GM19023 (cell line): ENCODE measurements around the gene JAZF1.

ENCODE experiments used
- ATAC-seq: cut with Tn5 transposase; IDR thresholded peaks from one replicate; pipeline ENCODE4 v1.9.1; 2021; ENCODE audit warnings: mild to moderate bottlenecking, moderate library complexity; ENCODE audit not compliant: unreplicated experiment

The JAZF1 gene

DNA sequence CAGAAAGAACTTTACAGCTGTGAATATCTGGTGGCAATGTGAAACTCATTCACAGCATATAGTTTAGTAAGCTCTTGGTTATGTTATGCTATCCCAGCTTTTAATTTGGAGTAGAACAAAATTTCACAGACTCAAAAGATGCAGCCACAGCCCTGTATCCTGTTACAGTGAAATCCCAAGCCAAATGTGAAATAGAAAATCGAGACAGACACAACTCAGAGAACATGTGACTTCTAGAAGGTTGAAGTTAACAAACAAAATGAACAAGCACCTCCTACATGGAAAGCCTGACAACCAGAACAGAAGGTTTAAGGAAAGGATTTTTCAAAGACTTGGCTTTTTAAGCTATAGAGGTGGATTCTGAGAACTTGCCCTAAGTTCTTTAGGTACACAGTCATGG, 39.6 kb downstream of the JAZF1 start:
- ATAC-seq = no peak

DNA sequence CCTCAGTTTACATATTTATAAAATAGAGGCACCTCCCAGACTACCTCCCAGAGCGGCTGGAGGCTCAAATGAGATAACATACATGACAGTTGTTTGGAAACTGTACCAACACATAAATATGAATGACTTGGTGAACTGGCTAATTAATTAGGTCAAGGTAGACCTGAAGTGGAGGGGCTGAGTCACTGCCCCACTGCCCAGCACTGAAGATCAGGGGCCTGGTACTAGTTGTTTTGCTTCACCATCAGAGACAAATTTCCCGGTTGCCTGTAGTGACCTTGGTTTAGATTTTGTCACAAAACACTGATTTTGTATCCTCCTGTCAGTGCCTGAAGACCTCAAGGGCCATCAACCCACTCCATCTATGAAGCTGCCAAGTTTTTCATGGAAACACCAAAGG, 41.8 kb downstream of the JAZF1 start:
- ATAC-seq = no peak

DNA sequence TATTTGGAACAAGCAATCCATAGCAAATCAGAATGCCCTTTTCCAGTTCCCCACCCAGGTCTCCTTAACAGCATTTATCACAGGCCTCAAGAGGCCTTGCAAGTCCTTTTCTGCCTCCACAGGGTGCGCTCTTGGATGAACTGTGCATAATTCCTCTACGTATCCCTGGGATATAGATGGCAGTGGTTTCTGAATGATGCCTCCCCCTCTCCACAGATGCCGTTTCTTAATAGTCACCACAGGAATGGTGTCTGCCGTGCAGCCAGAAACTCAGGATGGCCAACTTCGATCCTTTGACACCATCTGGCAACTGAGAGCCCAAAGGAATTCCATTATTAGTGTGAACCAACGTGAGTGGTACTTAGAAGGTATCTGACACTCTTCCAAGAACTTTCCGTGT, 43.1 kb downstream of the JAZF1 start:
- ATAC-seq = no peak

DNA sequence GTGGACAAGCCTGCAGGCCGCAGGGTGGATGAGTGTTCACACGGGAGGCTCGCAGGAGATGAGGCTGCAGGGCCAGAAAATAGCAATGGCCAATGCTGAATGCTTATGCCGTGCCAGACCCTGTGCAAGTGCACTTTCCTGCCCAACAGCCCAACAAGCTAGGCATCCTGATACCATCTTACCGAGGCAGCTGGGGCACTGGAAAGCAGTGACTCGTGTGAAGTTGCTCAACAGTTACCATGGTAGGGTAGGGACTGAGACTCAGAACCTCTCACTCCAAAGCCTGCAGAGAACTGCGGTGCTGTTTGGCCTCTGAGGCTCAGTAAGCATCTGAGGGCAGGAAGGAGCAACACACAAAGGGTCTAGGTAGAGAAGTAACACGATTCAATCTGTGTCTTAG, 43.7 kb downstream of the JAZF1 start:
- ATAC-seq = no peak

DNA sequence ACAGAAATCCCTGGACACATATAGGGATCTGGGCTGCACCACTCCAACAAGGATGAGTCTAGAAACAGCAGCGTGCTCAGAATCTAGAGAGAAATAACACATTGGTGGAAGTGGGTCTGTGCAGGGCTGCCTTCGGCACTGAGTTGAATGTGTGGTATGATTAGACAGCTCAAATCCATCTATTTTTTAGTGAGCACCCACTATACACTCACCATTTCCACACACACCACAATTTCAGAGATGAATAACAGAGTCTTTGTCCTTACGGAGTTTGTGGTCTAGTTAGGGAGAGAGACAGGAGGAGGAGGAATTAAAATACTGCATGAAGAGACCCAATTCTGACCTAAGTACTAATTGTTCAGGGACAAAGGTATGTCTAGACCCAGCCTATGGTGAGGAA, 44.2 kb downstream of the JAZF1 start:
- no peak for ATAC-seq

DNA sequence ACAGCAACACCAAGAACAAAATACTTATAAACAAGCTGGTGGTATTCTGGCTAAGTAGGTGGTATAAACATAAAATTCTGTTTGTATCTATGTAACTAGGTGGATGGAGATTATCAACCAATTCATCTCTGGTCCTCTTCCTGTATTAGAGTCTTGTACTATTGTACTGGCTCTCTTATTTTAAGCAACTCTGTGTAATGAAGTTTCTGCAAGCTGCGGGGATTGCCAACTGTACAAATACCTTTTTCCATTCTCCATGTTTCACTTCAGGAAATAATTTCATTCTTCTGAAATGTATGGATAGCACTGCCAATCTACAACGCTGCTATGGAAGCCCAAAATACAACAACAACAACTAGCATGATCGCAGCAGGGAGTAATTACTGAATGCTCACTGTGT, 44.8 kb downstream of the JAZF1 start:
- ATAC-seq = no peak

DNA sequence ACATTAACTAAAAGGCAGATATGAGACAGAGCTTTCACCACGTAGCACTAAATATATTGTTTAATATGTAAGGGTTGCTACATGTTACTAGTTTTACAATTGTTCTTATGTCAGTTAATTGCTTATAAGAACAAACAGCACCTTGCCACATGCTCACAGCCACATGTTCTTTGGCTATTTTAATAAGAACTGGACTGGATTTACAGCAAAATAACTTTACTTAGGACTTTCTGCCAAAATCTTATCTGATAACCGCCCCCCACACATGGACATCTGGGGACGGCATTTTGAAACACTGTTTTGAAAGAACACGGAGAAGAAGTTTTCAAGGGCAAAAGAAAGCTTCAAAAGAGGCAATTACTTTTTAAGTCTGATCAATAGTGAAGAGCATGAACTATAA, 45.3 kb downstream of the JAZF1 start:
- no peak for ATAC-seq

DNA sequence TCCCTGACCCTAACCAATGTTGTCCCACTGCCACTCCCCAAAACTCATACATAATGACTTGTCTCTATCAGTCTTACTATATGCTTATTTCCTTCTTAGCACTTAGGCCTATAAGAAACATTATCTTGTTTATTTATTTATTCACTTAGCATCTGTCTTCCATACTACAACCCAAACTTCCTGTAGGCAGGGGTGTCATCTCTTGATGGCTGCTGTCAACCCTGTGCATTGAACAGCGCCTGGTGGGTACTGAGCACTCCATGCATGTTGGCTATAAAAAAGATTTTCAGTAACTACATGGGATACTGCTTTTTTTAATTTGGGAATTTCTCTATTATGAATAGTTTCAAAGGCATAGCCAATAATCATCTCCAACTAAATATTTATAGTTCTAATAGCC, 46.7 kb downstream of the JAZF1 start:
- ATAC-seq = no peak

DNA sequence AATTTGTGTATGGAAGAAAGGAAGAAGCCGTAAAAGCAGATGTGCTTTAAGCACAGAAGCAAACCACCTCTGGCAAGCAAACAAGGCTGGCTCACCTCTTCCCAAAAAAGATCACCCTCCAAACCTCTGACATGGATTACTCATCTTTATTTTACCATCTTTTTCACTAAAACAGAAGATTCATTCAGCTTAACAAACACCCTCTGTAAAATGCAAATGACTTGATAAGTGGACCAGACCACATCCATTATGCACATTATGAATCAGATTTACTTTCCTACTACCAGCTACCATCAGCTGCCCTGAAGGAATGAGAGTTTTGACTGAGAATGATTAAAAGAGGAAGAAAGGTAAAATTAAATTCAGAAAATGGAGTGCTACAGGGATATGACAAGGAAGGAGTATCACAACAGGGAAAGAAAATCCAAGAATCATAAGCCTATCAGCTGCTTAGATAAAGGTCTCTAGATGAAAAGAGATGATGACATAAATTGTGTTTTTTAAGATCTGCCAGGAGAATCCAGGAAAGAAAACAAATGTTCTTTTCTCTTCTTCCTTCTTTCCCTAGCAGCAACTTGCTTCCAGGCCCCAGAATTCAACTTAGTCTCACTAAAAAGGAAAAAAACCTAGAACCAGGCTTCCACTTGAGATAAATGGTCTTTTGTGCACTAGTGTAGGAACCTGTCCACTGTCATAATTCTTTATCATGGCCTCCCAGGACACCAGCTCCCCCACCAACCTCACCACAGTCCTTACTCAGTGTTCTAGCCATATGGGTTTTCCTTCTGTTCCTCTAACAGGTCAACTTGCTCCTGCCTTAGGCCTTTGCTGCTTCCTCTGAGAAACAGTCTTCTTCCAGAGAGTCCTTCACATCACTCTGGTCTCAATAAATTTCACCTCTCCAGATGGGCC, 47.4 kb downstream of the JAZF1 start:
- ATAC-seq = no peak

DNA sequence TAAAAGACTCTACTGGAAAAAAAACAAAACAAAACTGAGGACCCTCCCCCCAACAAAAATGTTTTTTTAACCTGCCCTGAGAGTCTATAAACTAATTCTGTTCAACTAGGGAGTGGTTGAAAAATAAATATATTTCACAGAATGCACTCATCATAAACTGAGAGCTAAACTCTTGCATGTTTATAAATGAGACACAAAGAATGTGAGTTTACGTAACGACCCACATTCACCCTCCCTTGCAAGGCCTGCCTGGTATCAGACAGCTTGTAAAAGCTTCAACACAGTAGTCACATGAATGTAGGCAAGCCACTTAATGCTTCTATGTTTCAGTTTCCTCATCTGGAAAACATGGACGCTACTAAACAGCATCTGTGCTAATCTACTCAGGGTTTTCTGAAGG, 50.3 kb downstream of the JAZF1 start:
- ATAC-seq = no peak

DNA sequence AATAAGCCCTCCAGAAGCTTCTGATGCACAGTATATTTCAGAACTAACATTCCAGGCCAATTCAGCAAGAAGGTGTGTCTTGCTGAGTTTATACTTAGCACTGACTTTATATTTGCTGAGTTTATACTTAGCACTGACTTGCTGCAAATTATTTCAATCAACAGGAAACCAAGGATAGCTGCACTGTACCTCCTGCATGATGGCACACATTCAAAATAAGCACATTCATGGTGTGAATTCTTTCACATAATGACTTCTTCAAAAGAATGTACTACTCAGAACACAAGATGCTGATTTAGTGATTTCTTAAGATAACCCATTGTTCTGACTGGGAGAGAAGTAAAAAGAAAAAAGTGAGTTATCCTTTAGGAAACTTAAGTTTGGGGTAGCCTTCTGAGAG, 52.0 kb downstream of the JAZF1 start:
- no peak for ATAC-seq

DNA sequence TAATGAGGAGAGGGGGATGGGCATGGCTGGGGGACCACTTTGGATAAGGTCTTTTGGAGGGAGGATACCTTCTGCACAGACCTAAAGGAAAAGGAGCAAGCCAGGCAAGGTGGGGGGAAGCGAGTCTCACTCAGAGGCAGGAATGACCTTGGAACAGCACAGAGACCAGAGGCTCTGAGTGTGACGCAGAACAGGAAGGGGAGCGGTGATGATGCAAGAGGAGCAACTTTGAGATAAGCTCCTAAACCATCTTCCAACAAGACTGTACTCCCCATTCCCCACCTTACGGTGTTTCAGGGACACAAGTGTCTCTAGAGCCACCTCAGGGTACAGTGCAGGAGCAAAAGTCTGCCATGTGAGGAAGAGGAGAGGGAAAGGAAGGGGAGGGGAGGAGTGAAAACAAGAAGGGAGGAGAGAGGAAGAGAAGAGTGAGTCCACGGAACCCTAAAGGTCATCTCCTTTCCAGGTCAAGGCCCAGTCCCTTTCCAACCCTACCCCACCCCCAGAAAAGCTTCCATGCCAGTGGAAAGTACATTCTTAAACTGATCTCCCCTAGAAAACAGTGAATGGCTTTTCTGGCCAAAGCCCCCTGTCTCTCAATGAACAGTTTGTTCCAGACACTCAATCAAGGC, 54.1 kb downstream of the JAZF1 start:
- ATAC-seq = no peak

DNA sequence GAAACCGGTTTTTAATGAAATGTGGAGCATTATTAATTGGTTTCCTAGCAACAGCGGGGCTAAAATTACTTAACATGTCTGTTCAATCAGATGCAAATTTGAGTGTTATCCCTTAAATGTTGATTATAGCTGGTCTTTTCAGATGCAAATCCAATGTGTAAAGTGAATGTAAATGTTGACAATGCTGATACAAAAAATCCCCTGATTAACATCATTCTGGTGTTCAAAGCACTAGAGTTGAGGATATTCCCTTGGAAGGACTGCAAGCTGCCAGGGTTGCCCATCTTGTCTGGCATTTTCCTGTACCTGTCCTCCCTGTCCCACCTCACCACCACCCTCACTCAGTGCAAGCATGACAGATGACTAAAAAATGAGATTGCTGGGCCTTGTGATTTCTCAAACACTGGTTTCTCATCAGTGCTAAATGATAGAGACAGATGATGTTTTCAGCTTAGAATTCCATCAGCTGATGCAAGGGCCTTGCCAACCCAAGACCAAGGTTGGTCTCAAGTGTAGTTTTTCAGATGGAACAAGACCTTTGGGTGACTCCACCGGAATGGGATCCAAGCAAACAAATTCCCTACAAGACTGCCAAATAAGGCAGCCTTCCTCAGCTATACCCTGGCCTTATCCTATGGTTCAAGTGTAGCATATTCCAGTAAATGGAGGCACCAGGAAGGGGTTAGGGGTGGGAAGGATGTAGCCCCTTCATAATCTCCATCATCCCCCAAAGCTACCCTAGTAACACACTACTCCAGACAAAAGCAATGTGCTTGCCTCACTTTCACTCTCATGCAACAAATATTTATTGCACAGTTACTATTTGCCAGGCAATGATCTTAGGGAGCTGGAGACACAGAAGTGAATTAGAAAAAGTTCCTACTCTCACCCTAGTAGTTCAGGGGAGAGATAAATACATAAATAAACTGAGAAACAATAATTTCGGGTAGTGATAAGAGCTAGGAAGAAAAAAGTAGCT, 54.9 kb downstream of the JAZF1 start:
- ATAC-seq = no peak

DNA sequence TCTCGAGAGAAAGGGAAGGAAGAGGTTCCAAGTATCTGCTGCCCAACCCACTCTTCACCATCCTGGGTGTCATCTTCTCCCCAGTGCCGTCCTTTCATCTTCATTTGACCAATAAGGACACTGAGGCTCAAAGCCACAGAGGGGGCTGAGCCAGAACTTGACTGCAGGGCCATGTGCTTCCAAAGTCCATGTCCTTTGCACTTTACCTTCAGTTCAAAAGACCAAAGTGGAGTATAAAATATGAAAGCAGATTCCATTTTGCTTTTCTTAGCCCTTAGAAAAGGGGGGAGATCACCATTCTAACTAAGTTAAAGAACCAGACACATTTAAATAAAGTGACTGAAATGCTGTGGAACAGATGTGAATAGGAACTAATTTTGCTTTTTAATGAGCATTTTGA, 56.2 kb downstream of the JAZF1 start:
- ATAC-seq = no peak

DNA sequence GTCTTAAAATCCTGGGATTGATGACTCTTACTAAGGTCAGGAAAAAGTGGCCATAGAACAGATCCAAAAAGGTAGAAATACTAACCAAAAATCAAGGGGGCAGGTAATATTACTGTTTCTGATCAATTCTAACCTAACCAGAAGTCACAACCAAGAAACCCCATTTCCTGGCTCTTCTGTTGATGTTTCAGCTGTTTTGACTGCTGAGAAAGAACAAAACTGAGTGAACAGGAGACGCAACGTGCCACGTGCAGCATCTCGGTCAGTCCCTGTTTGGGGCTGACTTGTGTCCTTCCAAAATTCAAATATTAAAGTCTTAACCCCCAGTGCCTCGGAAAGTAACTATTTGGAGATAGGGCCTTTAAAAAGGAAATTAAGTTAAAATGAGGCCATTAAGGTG, 56.8 kb downstream of the JAZF1 start:
- ATAC-seq = no peak

DNA sequence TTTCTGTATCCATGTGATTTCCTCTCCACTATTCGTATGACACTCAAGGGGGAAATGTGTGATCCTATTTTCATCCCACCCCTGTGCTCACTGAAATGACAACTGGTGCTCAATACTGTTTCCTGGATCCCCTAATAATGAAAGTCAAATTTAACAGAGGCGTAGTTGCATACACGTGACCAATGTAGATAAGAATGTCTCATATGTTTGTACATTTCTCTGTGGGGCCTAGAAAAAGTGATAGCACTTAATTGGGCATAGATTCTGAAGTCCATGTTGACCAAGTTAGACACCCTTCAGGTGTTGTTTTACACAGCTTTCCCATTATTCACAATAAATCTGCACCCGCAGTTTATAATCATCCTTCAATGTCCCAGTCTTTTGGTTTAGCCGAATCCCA, 59.1 kb downstream of the JAZF1 start:
- ATAC-seq = no peak

DNA sequence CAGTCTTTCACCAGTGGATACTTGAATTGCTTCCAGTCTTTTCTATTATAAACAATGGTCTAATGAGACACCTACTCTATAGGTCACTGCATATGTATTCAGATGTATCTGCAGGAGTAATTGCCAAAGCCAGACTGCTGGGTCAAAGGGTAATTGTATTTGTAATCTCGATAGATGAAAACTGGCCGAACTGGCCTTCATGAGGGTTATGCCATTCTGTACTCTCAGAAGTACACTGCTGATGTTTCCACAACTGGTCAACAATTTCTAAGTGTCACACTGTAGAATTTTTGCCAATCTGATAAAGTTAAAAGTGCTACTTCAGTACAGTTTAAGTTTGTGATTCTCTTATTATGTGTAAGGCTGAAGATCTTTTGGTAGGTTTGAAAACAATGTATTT, 64.6 kb downstream of the JAZF1 start:
- ATAC-seq = no peak

DNA sequence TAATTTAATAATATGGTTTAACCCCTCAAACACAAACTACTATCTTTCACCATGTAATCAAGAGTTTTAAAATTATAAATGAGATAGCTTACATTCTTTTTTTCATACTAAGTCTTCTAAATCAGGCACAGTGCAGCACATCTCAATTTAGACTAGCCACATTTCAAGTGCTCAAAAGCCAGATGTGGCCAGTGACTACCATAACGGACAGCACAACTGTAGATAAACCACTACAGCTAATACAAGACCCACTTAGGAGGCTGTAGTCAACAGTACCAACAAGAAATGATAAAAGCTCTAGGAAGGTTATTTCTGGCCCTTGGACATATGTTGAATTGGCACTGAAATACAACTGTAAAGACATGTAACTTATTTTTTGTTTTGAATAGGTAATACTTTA, 65.3 kb downstream of the JAZF1 start:
- ATAC-seq = no peak

DNA sequence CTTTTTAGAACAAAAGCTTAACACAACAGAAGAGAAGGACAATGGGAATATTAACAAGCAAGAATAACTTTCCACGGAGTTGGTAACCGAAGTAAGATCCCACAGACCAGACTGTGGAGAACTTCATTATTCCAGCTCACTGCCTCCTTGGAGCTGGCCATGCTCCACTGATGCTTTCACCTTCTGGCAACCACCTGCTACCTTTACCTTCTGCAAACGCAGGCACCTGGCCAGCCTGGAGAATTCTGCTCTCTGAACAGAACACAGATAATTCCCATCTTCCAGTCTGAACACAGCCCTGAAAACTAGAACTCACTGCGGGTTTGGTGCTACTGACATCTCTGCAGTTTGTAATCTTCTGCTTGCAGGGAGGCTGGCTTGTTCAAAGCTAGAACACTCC, 66.5 kb downstream of the JAZF1 start:
- no peak for ATAC-seq

DNA sequence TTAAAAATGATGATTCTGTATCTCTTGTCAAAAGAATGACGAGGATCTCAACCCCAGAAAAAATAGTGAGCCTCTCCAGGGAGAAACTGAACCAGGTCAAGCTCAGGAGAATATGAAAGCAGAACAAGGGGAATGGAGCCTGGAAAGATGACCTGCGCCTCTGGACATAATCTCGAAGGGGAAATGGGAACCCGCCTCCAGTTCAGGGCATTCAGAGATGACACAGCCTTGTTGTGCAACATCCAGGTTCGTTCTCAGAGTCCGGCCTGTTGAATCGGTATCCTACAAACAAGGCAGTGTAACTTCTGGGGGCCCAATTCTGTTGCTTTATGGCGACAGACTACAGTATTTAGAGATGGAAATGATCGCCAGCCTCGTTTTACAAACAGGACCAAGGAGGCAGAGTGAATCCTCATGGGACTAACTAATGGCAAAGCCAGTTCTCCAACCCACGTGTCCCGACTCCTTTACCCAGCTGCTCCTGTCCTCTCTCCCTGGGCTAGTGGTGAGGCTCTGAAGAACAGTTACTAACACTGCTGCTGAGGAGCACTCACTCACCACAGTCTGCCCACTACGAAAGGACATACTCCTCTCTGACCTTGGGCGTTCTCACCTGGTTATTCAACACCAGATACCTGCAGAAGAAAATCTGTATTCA, 67.6 kb downstream of the JAZF1 start:
- ATAC-seq = no peak

DNA sequence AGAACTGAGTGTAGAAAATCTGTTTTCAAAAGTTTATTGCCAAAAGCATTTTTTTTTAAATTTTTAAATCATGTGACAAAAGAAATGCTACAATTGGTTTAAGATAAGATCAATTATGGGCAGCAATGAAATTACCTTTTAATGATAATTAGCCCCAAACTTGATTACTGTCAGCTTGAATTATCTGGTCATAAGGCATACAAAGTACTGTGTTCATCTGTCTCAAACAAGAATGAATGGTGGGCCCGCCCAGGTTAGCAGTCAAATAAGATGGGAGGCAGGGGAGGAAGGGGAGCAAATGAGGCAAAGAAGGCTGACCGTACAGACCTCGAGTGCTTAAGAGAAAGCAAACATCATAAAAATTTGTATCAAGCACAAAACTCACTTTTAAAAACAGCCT, 68.1 kb downstream of the JAZF1 start:
- ATAC-seq = no peak
